AG04449 (cell line): Measurements from ENCODE around the gene ZFP57.
"Not testable (repeated sequence)": the region's sequence is repeated elsewhere in the genome, so short reads cannot be mapped to it uniquely, and the experiment has no call there.

Source experiments
- CTCF ChIA-PET: fragments of 350-600 bp; formaldehyde crosslinking; extraction: SDS; loops from one replicate; lab custom pipeline; 2021; ENCODE audit warnings: antibody characterized with exemption; lab: Yijun Ruan, JAX
- POLR2A ChIA-PET: fragments of 400-600, 350-600 bp; formaldehyde crosslinking; extraction: SDS; loops from one replicate; lab custom pipeline; 2020; ENCODE audit warnings: antibody characterized with exemption, inconsistent platforms; lab: Yijun Ruan, JAX
- DNase-seq: peaks from one replicate; pipeline ENCODE4 v3.0.0-alpha.2; 2010; ENCODE audit warnings: low read depth, low spot score
- H3K4me3 ChIP-seq: 2 replicates; pipeline ENCODE4 v1.5.1; 2011; ENCODE audit warnings: low read depth, mild to moderate bottlenecking, control low read depth, low read length
- TF ChIP-seq, protein P1 (sequence below): IDR thresholded peaks from one replicate; pipeline ENCODE4 v1.5.1; 2011; ENCODE audit warnings: mild to moderate bottlenecking, moderate library complexity, low read length, control low read depth, inconsistent platforms; ENCODE audit not compliant: insufficient read depth; ENCODE audit errors: missing control alignments

Gene ZFP57

DNA sequence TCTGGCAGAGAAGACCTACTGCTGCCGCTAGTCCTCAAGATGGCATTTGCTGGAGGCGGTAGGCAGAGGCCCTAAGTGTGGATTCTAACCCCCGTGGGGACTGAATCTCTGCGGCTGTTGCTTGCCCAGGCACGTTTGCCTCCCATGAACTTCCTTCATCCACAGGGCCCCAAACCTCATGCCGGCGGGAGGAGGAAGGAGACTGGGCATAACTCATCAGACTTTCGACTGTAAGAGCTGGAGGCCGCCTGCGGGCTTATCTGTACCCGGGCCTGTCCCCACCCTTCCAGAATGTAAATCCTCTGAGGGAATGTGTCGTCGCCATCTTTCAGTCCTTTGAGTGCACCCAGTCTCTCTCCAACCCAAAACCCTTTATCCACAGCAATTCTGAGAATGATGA is 990 bp downstream of the ZFP57 start:
- H3K4me3 ChIP-seq, result no peak overlapping the region
- no peak for DNase-seq
- TF ChIP-seq, protein P1, sequence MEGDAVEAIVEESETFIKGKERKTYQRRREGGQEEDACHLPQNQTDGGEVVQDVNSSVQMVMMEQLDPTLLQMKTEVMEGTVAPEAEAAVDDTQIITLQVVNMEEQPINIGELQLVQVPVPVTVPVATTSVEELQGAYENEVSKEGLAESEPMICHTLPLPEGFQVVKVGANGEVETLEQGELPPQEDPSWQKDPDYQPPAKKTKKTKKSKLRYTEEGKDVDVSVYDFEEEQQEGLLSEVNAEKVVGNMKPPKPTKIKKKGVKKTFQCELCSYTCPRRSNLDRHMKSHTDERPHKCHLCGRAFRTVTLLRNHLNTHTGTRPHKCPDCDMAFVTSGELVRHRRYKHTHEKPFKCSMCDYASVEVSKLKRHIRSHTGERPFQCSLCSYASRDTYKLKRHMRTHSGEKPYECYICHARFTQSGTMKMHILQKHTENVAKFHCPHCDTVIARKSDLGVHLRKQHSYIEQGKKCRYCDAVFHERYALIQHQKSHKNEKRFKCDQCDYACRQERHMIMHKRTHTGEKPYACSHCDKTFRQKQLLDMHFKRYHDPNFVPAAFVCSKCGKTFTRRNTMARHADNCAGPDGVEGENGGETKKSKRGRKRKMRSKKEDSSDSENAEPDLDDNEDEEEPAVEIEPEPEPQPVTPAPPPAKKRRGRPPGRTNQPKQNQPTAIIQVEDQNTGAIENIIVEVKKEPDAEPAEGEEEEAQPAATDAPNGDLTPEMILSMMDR, result no peak
- POLR2A ChIA-PET, result no interaction called here
- CTCF ChIA-PET, result no interaction called here

GRCh38 chr6:29678114-29678513 is 2.8 kb downstream of the ZFP57 start:
- TF ChIP-seq, protein P1, result no peak
- H3K4me3 ChIP-seq, result no peak overlapping the region
- DNase-seq, result no peak
- ChIA-PET POLR2A (no interaction called here), CTCF (interaction anchor here (1.0 to 9.3 kb wide), 3 partner anchors 12 to 26 kb away, joined by 3 to 109 read pairs (median 7); no protein-coding TSS in a partner anchor)

GRCh38 chr6:29676981-29677601 is 3.9 kb downstream of the ZFP57 start:
- TF ChIP-seq, protein P1, result no peak
- DNase-seq, result no peak
- no peak overlapping the region for H3K4me3 ChIP-seq
- POLR2A ChIA-PET, result no interaction called here
- CTCF ChIA-PET, result interaction anchor here (1.0 to 9.3 kb wide), 5 partner anchors 11 to 29 kb away, joined by 3 to 109 read pairs (median 3); no protein-coding TSS in a partner anchor

- H3K4me3 ChIP-seq, result no peak overlapping the region
- CTCF ChIA-PET, result interaction anchor here (1.1 to 9.3 kb wide), 3 partner anchors 9 to 23 kb away, joined by 3 to 109 read pairs (median 7); no protein-coding TSS in a partner anchor
- TF ChIP-seq, protein P1, result no peak
- POLR2A ChIA-PET, result no interaction called here
- DNase-seq, result no peak
Measured at GRCh38 chr6:29675561-29675960, 5.4 kb downstream of the ZFP57 start.

DNA sequence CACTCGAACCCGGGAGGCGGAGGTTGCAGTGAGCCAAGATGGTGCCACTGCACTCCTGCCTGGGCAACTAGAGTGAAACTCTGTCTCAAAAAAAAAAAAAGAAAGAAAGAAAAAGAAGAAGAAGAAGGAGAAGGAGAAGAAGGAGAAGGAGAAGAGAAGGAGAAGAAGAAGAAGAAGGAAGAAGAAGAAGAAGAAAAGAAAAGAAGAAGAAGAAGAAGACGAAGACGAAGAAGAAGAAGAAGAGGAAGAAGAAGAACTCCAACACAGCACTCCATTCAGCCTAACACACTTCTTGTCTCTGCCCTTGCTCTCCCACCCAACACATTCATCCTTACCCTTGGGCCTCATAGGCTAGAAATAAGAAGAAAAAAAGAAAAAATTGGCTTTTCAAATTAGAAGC is 6.9 kb downstream of the ZFP57 start:
- TF ChIP-seq, protein P1, result no peak
- DNase-seq, result no peak
- POLR2A ChIA-PET, result no interaction called here
- CTCF ChIA-PET, result interaction anchor here (9.3 kb wide), 1 partner anchor 22 kb away, joined by 109 read pairs; no protein-coding TSS in a partner anchor
- no peak overlapping the region for H3K4me3 ChIP-seq

- no peak for DNase-seq
- H3K4me3 ChIP-seq, result no peak overlapping the region
- CTCF ChIA-PET, result interaction anchor here (9.3 kb wide), 1 partner anchor 21 kb away, joined by 109 read pairs; no protein-coding TSS in a partner anchor
- POLR2A ChIA-PET, result no interaction called here
- TF ChIP-seq, protein P1, result no peak
Measured at GRCh38 chr6:29673161-29673560, 7.8 kb downstream of the ZFP57 start.

DNA sequence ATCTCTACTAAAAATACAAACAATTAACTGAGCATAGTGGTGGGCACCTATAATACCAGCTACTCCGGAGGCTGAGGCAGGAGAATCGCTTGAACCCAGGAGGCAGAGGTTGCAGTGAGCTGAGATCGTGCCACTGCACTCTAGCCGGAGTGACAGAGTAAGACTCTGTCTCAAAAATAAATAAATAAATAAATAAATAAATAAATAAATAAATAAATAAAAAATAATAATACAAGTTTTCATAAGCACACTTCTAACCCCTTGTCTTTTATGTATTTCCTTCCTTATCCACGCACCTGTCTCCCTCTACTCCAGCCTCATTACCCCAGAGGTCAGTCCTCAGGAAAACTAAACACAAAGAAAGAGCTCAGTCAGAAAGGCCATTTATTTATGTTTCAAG is 8.8 kb downstream of the ZFP57 start:
- DNase-seq, H3K4me3 ChIP-seq, POLR2A ChIA-PET: not testable (repeated sequence)
- CTCF ChIA-PET, result interaction anchor here (1.5 to 9.3 kb wide), 2 partner anchors 20 to 24 kb away, joined by 5 to 109 read pairs; no protein-coding TSS in a partner anchor
